WTC11 (cell line): Measurements from ENCODE around the gene SH3BP5.

Experiments used
- ATF3 ChIP-seq: sonication (generic); formaldehyde crosslinking; conservative IDR thresholded peaks from 2 replicates; pipeline ENCODE4 v1.8.1; 2022; ENCODE audit warnings: mild to moderate bottlenecking, missing genetic modification reagents
- CTCF ChIP-seq: fragments of 200-600 bp; IDR thresholded peaks from 2 replicates; pipeline ENCODE4 v1.8.0; 2022; ENCODE audit warnings: antibody characterized with exemption
- FOXK1 ChIP-seq: sonication (generic); formaldehyde crosslinking; IDR thresholded peaks from 2 replicates; pipeline ENCODE4 v1.8.0; 2022; ENCODE audit warnings: mild to moderate bottlenecking, moderate library complexity, missing genetic modification reagents
- GABPB1 ChIP-seq: sonication (generic); formaldehyde crosslinking; IDR thresholded peaks from 2 replicates; pipeline ENCODE4 v1.8.1; 2023; ENCODE audit warnings: mild to moderate bottlenecking, missing genetic modification reagents
- PREB ChIP-seq: sonication (generic); formaldehyde crosslinking; IDR thresholded peaks from 2 replicates; pipeline ENCODE4 v1.8.1; 2022; ENCODE audit warnings: mild to moderate bottlenecking, missing genetic modification reagents, moderate library complexity, borderline replicate concordance
- SMAD3 ChIP-seq: sonication (generic); formaldehyde crosslinking; IDR thresholded peaks from 2 replicates; pipeline ENCODE4 v1.8.0; 2022; ENCODE audit warnings: missing genetic modification reagents, mild to moderate bottlenecking, borderline replicate concordance
- STAT6 ChIP-seq: sonication (generic); formaldehyde crosslinking; conservative IDR thresholded peaks from 2 replicates; pipeline ENCODE4 v1.8.1; 2023; ENCODE audit warnings: mild to moderate bottlenecking, low read depth, missing genetic modification reagents, moderate library complexity
- ZSCAN18 ChIP-seq: fragments of 250-450 bp; sonication (Bioruptor Pico); IDR thresholded peaks from 2 replicates; pipeline ENCODE4 v2.1.2; 2022; ENCODE audit warnings: mild to moderate bottlenecking, moderate library complexity

GRCh38 chr3:15300323-15301078 is 31.9 kb downstream of the SH3BP5 start:
- TF ChIP-seq SMAD3 (CRISPR knock-in tag) (no peak), GABPB1 (no peak), CTCF (no peak), PREB (CRISPR knock-in tag) (no peak), STAT6 (no peak), FOXK1 (CRISPR knock-in tag) (no peak), ATF3 (CRISPR knock-in tag) (no peak), ZSCAN18 (no peak)
